HepG2 (cell line): ENCODE measurements around the gene EEA1. TPM values are rescaled to one million over a fixed set of nuclear protein-coding genes. Genes with fewer than 3 reads are reported as not detected.

Experiments
- ARID2 ChIP-seq: sonication (generic); formaldehyde crosslinking; IDR thresholded peaks from 2 replicates; pipeline ENCODE4 v1.8.1; 2022; ENCODE audit warnings: mild to moderate bottlenecking, missing genetic modification reagents, borderline replicate concordance
- CEBPG ChIP-seq: IDR thresholded peaks from 2 replicates; pipeline ENCODE4 v1.6.1; 2016
- DMAP1 ChIP-seq: IDR thresholded peaks from 2 replicates; pipeline ENCODE4 v1.6.1; 2016
- EEA1 ChIP-seq: sonication (generic); formaldehyde crosslinking; IDR thresholded peaks from 2 replicates; pipeline ENCODE4 v1.5.1; 2020; ENCODE audit warnings: mild to moderate bottlenecking, missing genetic modification reagents, borderline replicate concordance
- GATA4 ChIP-seq: sonication (generic); IDR thresholded peaks from 2 replicates; pipeline ENCODE4 v1.6.1; 2016; ENCODE audit warnings: antibody characterized with exemption, low read depth, borderline replicate concordance
- HDAC6 ChIP-seq: fragments of 200-600 bp; sonication (generic); IDR thresholded peaks from 2 replicates; pipeline ENCODE4 v1.7.0; 2017; ENCODE audit warnings: mild to moderate bottlenecking, antibody characterized with exemption, low read length, low read depth
- KDM2A ChIP-seq: sonication (generic); formaldehyde crosslinking; IDR thresholded peaks from 2 replicates; pipeline ENCODE4 v1.4.0; 2020; ENCODE audit warnings: low read depth, missing genetic modification reagents, borderline replicate concordance
- NFKBIZ ChIP-seq: IDR thresholded peaks from 2 replicates; pipeline ENCODE4 v1.6.1; 2018; ENCODE audit warnings: missing genetic modification reagents, missing compliant biosample characterization
- PTBP1 ChIP-seq: fragments of 200-400 bp; formaldehyde crosslinking; IDR thresholded peaks from 2 replicates; pipeline ENCODE4 v1.6.1; 2018; ENCODE audit warnings: low read length, low read depth; ENCODE audit not compliant: poor library complexity, severe bottlenecking
- SRSF1 ChIP-seq: fragments of 200-400 bp; formaldehyde crosslinking; optimal IDR thresholded peaks from 2 replicates; pipeline ENCODE3; 2017; ENCODE audit warnings: mild to moderate bottlenecking, low read depth, low read length, moderate library complexity
- SRSF9 ChIP-seq: fragments of 200-400 bp; formaldehyde crosslinking; IDR thresholded peaks from 2 replicates; pipeline ENCODE4 v1.6.1; 2018; ENCODE audit warnings: borderline replicate concordance, mild to moderate bottlenecking, low read depth, low read length; ENCODE audit not compliant: insufficient read depth, poor library complexity, severe bottlenecking
- ZBTB40 ChIP-seq, 2 experiments: fragments of 450-650 bp in 1 of 2; sonication (generic) in 1 of 2; formaldehyde crosslinking in 1 of 2; IDR thresholded peaks; 2 replicates each; pipeline versions ENCODE4 v1.6.1 to v1.8.0; 2016 to 2022; ENCODE audit warnings: antibody characterized with exemption in 1 of 2, mild to moderate bottlenecking in 1 of 2, missing genetic modification reagents in 1 of 2
- ZNF264 ChIP-seq: sonication (generic); formaldehyde crosslinking; IDR thresholded peaks from 2 replicates; pipeline ENCODE4 v1.4.0; 2020; ENCODE audit warnings: missing genetic modification reagents
- ZNF451 ChIP-seq: sonication (generic); formaldehyde crosslinking; IDR thresholded peaks from 2 replicates; pipeline ENCODE4 v1.5.0; 2020; ENCODE audit warnings: mild to moderate bottlenecking, missing genetic modification reagents
- ZNF737 ChIP-seq: sonication (generic); formaldehyde crosslinking; IDR thresholded peaks from 2 replicates; pipeline ENCODE4 v1.5.0; 2020; ENCODE audit warnings: missing genetic modification reagents, mild to moderate bottlenecking, borderline replicate concordance
- ZNF782 ChIP-seq: sonication (generic); formaldehyde crosslinking; IDR thresholded peaks from 2 replicates; pipeline ENCODE4 v1.4.0; 2020; ENCODE audit warnings: missing genetic modification reagents, mild to moderate bottlenecking, borderline replicate concordance
- polyA plus RNA-seq, 8 experiments: library from polyadenylated mRNA; depleted of rRNA in 3 of 8; stranded (reverse) in 7 of 8; unstranded in 1 of 8; fragments of >200 nt; fragmentation: Illumina TruSeq in 4 of 8; extraction: Trizol in 4 of 8; gene quantifications; 2 replicates each; pipeline versions ENCODE4 v1.2.1 to v1.2.3, GENCODE V29; 2011 to 2016; ENCODE audit warnings: low read depth in 4 of 8, missing spikeins in 1 of 8, mixed read lengths in 1 of 8; ENCODE audit not compliant: insufficient read depth in 1 of 8
- total RNA-seq, 5 experiments: library from RNA; depleted of rRNA; stranded (reverse); fragments of >200 nt; fragmentation: Illumina TruSeq; extraction: Trizol; gene quantifications; 2 replicates each; pipeline ENCODE4 v1.2.3, GENCODE V29; 2016; ENCODE audit warnings: low read depth in 1 of 5
- TF ChIP-seq, protein P1 (sequence below): IDR thresholded peaks from 2 replicates; pipeline ENCODE4 v1.6.1; 2016; ENCODE audit warnings: missing compliant biosample characterization, missing genetic modification reagents, borderline replicate concordance
- TF ChIP-seq, protein P2 (sequence below): sonication (generic); formaldehyde crosslinking; IDR thresholded peaks from 2 replicates; pipeline ENCODE4 v1.5.1; 2020; ENCODE audit warnings: missing genetic modification reagents, mild to moderate bottlenecking, borderline replicate concordance

The EEA1 gene
- total and polyA plus RNA-seq, 2 of the 13 experiments (the other 11 are each of a cell fraction or from before 2014, with no cell fraction given): 5.0 to 19.3 TPM

- TF ChIP-seq, protein P1, sequence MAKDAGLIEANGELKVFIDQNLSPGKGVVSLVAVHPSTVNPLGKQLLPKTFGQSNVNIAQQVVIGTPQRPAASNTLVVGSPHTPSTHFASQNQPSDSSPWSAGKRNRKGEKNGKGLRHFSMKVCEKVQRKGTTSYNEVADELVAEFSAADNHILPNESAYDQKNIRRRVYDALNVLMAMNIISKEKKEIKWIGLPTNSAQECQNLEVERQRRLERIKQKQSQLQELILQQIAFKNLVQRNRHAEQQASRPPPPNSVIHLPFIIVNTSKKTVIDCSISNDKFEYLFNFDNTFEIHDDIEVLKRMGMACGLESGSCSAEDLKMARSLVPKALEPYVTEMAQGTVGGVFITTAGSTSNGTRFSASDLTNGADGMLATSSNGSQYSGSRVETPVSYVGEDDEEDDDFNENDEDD (CRISPR knock-in tag): no peak
- TF ChIP-seq ZNF782 (no peak), KDM2A (CRISPR knock-in tag) (no peak), ZNF264 (CRISPR knock-in tag) (no peak), DMAP1 (peak; percentile 48; the same call in 1 of the 2 replicates), ZNF451 (CRISPR knock-in tag) (no peak), CEBPG (CRISPR knock-in tag) (peak; percentile 89), GATA4 (peak; percentile 84; the same call in 1 of the 2 replicates), SRSF1 (no peak), ZBTB40 (IDR thresholded peaks at IDR 0.05) (no peak), ZBTB40 (CRISPR knock-in tag; IDR thresholded peaks at IDR 0.05) (peak; percentile 39; the same call in 1 of the 2 replicates), ZNF737 (CRISPR knock-in tag) (no peak), ARID2 (CRISPR knock-in tag) (no peak), NFKBIZ (peak; percentile 64; the same call in 1 of the 2 replicates), SRSF9 (no peak), PTBP1 (no peak), EEA1 (CRISPR knock-in tag) (no peak), HDAC6 (no peak)
- TF ChIP-seq, protein P2, sequence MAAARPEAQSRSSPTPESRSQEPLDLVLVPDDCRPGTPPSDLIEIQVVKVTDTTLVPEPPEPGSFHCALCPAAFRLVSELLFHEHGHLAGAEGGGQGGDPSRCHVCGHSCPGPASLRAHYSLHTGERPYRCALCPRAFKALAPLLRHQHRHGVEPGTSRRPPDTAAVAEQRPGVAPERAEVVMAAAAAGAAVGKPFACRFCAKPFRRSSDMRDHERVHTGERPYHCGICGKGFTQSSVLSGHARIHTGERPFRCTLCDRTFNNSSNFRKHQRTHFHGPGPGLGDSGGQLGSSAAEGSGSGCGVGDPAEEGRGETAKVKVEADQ: no peak
These were observed 16.6 kb upstream of the EEA1 start (continued) for GRCh38 chr12:92945659-92946220.
